Measurements from ENCODE around the gene KY.

KY gene

DNA sequence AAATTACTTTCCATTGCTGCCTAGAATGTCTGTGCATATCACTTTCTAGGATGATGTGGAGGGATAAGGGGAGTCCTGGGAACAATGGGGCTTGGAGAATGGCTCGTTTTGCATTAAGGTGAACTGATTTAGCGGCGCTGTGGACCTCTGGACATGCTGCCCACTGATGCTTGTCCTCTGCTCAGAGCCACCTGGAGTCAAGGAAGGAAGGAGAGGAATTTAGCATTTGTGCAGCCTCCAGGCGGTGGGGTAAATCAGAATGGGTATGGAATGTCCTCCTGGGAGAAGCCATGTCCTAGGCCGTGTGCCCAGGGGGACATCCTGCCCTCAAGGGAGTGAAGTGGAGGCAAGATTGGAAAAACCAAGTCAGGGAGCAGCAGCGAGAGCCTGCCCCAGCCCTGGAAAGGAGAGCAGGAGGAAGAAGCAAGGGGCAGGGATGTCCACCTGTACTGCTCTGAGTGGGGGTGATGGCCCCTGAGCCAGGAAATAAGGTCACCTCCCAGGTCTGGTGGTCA is 37.8 kb downstream of the KY start:
- no peak for TF ChIP-seq TEAD4 (IDR thresholded peaks at IDR 0.05)
- TF ChIP-seq, protein P1, sequence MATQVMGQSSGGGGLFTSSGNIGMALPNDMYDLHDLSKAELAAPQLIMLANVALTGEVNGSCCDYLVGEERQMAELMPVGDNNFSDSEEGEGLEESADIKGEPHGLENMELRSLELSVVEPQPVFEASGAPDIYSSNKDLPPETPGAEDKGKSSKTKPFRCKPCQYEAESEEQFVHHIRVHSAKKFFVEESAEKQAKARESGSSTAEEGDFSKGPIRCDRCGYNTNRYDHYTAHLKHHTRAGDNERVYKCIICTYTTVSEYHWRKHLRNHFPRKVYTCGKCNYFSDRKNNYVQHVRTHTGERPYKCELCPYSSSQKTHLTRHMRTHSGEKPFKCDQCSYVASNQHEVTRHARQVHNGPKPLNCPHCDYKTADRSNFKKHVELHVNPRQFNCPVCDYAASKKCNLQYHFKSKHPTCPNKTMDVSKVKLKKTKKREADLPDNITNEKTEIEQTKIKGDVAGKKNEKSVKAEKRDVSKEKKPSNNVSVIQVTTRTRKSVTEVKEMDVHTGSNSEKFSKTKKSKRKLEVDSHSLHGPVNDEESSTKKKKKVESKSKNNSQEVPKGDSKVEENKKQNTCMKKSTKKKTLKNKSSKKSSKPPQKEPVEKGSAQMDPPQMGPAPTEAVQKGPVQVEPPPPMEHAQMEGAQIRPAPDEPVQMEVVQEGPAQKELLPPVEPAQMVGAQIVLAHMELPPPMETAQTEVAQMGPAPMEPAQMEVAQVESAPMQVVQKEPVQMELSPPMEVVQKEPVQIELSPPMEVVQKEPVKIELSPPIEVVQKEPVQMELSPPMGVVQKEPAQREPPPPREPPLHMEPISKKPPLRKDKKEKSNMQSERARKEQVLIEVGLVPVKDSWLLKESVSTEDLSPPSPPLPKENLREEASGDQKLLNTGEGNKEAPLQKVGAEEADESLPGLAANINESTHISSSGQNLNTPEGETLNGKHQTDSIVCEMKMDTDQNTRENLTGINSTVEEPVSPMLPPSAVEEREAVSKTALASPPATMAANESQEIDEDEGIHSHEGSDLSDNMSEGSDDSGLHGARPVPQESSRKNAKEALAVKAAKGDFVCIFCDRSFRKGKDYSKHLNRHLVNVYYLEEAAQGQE (IDR thresholded peaks at IDR 0.05; ENCODE audit: low read depth): no peak
- no peak for TF ChIP-seq RAD21 (IDR thresholded peaks at IDR 0.05; ENCODE audit: low read depth)
- TF ChIP-seq, protein P2, sequence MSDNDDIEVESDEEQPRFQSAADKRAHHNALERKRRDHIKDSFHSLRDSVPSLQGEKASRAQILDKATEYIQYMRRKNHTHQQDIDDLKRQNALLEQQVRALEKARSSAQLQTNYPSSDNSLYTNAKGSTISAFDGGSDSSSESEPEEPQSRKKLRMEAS (IDR thresholded peaks at IDR 0.05): no peak
- TF ChIP-seq CREB1 (IDR thresholded peaks at IDR 0.05; ENCODE audit: low read depth): no peak
- TF ChIP-seq NFIC (IDR thresholded peaks at IDR 0.05): no peak
- no peak for TF ChIP-seq EGR1 (IDR thresholded peaks at IDR 0.05)
- no peak for TF ChIP-seq ZBTB7A (IDR thresholded peaks at IDR 0.05; ENCODE audit: low read depth)
- TF ChIP-seq EP300 (IDR thresholded peaks at IDR 0.05; ENCODE audit: borderline replicate concordance): no peak

DNA sequence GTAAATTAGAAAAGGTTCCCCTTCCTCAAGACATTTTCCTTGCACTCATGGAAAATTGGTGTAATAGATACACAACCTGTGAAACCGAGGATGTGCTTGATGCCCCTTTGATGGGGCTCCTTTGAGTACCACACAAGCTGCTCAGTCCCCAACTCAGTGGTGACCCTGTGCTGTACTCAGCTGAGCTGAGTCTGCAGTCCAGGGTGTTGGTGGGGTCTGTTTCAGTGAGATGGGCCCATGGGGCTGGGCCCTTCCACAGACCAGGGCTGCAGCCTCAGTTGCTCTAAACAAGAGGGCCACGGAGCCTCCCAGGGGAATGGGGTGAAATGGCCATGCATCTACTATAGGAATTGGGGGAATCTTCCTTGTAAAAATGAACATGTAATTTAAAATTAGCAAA is 39.3 kb downstream of the KY start:
- TF ChIP-seq CEBPB (IDR thresholded peaks at IDR 0.05): no peak
- no peak for TF ChIP-seq EP300 (IDR thresholded peaks at IDR 0.05; ENCODE audit: borderline replicate concordance)
- TF ChIP-seq NFIC (IDR thresholded peaks at IDR 0.05): no peak
- no peak for TF ChIP-seq RAD21 (IDR thresholded peaks at IDR 0.05; ENCODE audit: low read depth)
- TF ChIP-seq, protein P3, sequence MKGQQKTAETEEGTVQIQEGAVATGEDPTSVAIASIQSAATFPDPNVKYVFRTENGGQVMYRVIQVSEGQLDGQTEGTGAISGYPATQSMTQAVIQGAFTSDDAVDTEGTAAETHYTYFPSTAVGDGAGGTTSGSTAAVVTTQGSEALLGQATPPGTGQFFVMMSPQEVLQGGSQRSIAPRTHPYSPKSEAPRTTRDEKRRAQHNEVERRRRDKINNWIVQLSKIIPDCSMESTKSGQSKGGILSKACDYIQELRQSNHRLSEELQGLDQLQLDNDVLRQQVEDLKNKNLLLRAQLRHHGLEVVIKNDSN (IDR thresholded peaks at IDR 0.05): no peak
- no peak for TF ChIP-seq ZBTB7A (IDR thresholded peaks at IDR 0.05; ENCODE audit: low read depth)
- TF ChIP-seq FOXM1 (IDR thresholded peaks at IDR 0.05; ENCODE audit: borderline replicate concordance, low read depth): no peak
- TF ChIP-seq, protein P1 (IDR thresholded peaks at IDR 0.05; ENCODE audit: low read depth): no peak
- no peak for TF ChIP-seq CREB1 (IDR thresholded peaks at IDR 0.05; ENCODE audit: low read depth)
- TF ChIP-seq TAF1 (IDR thresholded peaks at IDR 0.05; ENCODE audit: low read depth): no peak
- TF ChIP-seq EGR1 (IDR thresholded peaks at IDR 0.05): no peak
- no peak for TF ChIP-seq TEAD4 (IDR thresholded peaks at IDR 0.05)
- TF ChIP-seq, protein P2 (IDR thresholded peaks at IDR 0.05): no peak
- no peak for TF ChIP-seq TCF12 (IDR thresholded peaks at IDR 0.05; ENCODE audit: low read depth)
- no peak for TF ChIP-seq YY1 (IDR thresholded peaks at IDR 0.05; ENCODE audit: low read depth)

DNA sequence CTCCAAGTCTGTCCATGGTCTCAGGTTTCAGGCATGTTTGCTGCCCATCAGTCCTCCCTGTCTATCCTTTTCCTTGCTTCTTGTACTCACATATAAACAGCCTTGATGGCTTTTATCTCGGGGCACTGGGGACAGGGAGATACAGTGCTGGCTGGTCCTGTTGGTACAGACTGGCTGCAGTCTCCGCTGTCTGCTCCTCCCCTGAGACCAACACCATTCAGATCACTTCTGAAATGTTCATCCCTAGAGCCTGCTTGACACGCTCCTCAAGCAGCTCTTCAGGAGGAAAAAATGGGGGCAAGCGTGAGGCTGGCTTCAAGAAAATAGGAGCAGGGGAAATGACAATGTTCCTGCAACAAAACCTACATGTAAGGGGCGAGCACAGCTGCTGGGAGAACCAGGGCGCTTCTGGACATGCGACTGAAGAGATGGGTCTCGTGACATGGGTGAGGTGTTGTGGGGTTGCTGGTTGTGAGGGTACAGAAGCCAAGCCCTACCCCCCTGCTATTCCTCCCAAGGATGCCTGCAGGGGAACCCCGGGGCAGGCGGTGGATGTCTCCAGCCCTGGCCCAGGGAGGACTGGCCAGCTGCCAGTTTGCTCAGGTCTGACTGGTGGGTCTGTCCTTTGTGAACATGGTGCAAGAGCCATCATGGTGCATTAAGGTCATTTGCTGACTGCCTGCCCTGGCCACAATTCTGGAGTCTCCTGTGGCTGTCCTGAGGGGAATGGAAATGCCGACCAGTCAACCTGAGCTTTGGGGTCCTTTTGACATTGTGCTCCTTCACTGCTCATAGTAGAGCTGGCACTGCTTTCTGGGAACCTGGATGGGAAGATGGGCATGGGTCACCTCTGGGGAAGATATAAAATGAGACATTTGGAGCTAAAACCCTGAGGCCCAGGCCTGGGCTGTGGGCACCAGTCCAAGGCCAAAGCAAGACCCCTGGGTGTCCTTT is 40.1 kb downstream of the KY start:
- TF ChIP-seq EGR1 (IDR thresholded peaks at IDR 0.05): no peak
- TF ChIP-seq FOXM1 (IDR thresholded peaks at IDR 0.05; ENCODE audit: borderline replicate concordance, low read depth): no peak
- TF ChIP-seq TCF12 (IDR thresholded peaks at IDR 0.05; ENCODE audit: low read depth): no peak
- no peak for TF ChIP-seq CREB1 (IDR thresholded peaks at IDR 0.05; ENCODE audit: low read depth)
- no peak for TF ChIP-seq EP300 (IDR thresholded peaks at IDR 0.05; ENCODE audit: borderline replicate concordance)
- TF ChIP-seq, protein P2 (IDR thresholded peaks at IDR 0.05): no peak
- no peak for TF ChIP-seq TEAD4 (IDR thresholded peaks at IDR 0.05)
- TF ChIP-seq, protein P1 (IDR thresholded peaks at IDR 0.05; ENCODE audit: low read depth): no peak
- TF ChIP-seq NFIC (IDR thresholded peaks at IDR 0.05): no peak
- no peak for TF ChIP-seq TAF1 (IDR thresholded peaks at IDR 0.05; ENCODE audit: low read depth)
- TF ChIP-seq RAD21 (IDR thresholded peaks at IDR 0.05; ENCODE audit: low read depth): no peak
- no peak for TF ChIP-seq YY1 (IDR thresholded peaks at IDR 0.05; ENCODE audit: low read depth)
- TF ChIP-seq, protein P3 (IDR thresholded peaks at IDR 0.05): no peak
- TF ChIP-seq CEBPB (IDR thresholded peaks at IDR 0.05): no peak
- TF ChIP-seq ZBTB7A (IDR thresholded peaks at IDR 0.05; ENCODE audit: low read depth): no peak

Measured in Ishikawa (cell line).